Hepatocyte (in vitro differentiated cells): Measurements from ENCODE around the gene SLCO2B1. TPM values are rescaled to one million over a fixed set of nuclear protein-coding genes. Genes with fewer than 3 reads are reported as not detected.

Source experiments
- DNase-seq: peaks from one replicate; pipeline ENCODE4 v3.0.0-alpha.2; 2016; ENCODE audit warnings: low spot score
- H2AFZ ChIP-seq: fragments of 200-600 bp; sonication (generic); 2 replicates; pipeline ENCODE4 v1.6.0; 2016; ENCODE audit warnings: antibody characterized with exemption, mild to moderate bottlenecking
- H3K27ac ChIP-seq: fragments of 200-600 bp; sonication (generic); 2 replicates; pipeline ENCODE4 v1.5.1; 2016; ENCODE audit warnings: mild to moderate bottlenecking
- H3K27me3 ChIP-seq: fragments of 200-600 bp; sonication (generic); 2 replicates; pipeline ENCODE4 v1.6.1; 2016
- H3K36me3 ChIP-seq: fragments of 200-600 bp; sonication (generic); replicated peaks from 2 replicates; pipeline ENCODE4 v1.5.1; 2016; ENCODE audit warnings: low read depth; ENCODE audit not compliant: insufficient read depth
- H3K4me1 ChIP-seq: fragments of 200-600 bp; sonication (generic); 2 replicates; pipeline ENCODE4 v1.5.1; 2016; ENCODE audit warnings: mild to moderate bottlenecking, moderate library complexity; ENCODE audit not compliant: insufficient read depth
- H3K4me2 ChIP-seq: fragments of 200-600 bp; sonication (generic); 2 replicates; pipeline ENCODE4 v1.6.0; 2016
- H3K4me3 ChIP-seq: fragments of 200-600 bp; sonication (generic); 2 replicates; pipeline ENCODE4 v1.5.1; 2016; ENCODE audit warnings: mild to moderate bottlenecking
- H3K79me2 ChIP-seq: fragments of 200-600 bp; sonication (generic); 2 replicates; pipeline ENCODE4 v1.6.0; 2017; ENCODE audit warnings: mild to moderate bottlenecking
- H3K9me2 ChIP-seq: fragments of 200-600 bp; sonication (generic); replicated peaks from 2 replicates; pipeline ENCODE4 v1.6.0; 2017; ENCODE audit warnings: mild to moderate bottlenecking; ENCODE audit not compliant: insufficient read depth
- H3K9me3 ChIP-seq: fragments of 200-600 bp; sonication (generic); 2 replicates; pipeline ENCODE4 v1.5.1; 2016; ENCODE audit warnings: low read depth, mild to moderate bottlenecking
- H4K20me1 ChIP-seq: fragments of 200-600 bp; sonication (generic); 2 replicates; pipeline ENCODE4 v1.6.0; 2016; ENCODE audit warnings: mild to moderate bottlenecking; ENCODE audit not compliant: insufficient read depth, poor library complexity, severe bottlenecking
- CTCF ChIP-seq: fragments of 200-600 bp; sonication (generic); IDR thresholded peaks from 2 replicates; pipeline ENCODE4 v1.5.1; 2016; ENCODE audit warnings: antibody characterized with exemption, mild to moderate bottlenecking; ENCODE audit not compliant: poor library complexity
- EZH2 ChIP-seq: fragments of 200-600 bp; sonication (generic); IDR thresholded peaks from 2 replicates; pipeline ENCODE4 v1.6.1; 2016; ENCODE audit warnings: antibody characterized with exemption, mild to moderate bottlenecking, borderline replicate concordance
- EZH2phosphoT487 ChIP-seq: fragments of 200-600 bp; sonication (generic); IDR thresholded peaks from one replicate; pipeline ENCODE4 v1.6.1; 2018; ENCODE audit warnings: antibody characterized with exemption, mild to moderate bottlenecking, low read depth, moderate library complexity; ENCODE audit not compliant: unreplicated experiment, severe bottlenecking
- WGBS: methylation state at CpG from one replicate; pipeline ENCODE4 v1.1.6; 2016; ENCODE audit warnings: low lambda C conversion rate; ENCODE audit errors: missing lambda C conversion rate; 5-methylcytosine and 5-hydroxymethylcytosine counted together
- polyA plus RNA-seq: library from polyadenylated mRNA; unstranded; fragments of >200 nt; fragmentation: Nextera tagmentation; extraction: Ambion mirVana; gene quantifications from 2 replicates; pipeline ENCODE4 v1.2.1, GENCODE V29; 2016
- total RNA-seq: library from RNA; depleted of rRNA; stranded (reverse); fragments of >200 nt; gene quantifications from 2 replicates; pipeline ENCODE4 v1.2.3, GENCODE V29; 2014

The SLCO2B1 gene
- total and polyA plus RNA-seq, 2 experiments from 2014 or later, result 51.6 to 79.2 TPM

- Histone ChIP-seq H3K27me3 (peaks cover 15% of the 10 kb centered on the region), H3K4me2 (no peak overlapping the region)
- DNase-seq, result no peak
These were observed 63.9 kb downstream of the SLCO2B1 start for GRCh38 chr11:75214843-75215242.

DNA sequence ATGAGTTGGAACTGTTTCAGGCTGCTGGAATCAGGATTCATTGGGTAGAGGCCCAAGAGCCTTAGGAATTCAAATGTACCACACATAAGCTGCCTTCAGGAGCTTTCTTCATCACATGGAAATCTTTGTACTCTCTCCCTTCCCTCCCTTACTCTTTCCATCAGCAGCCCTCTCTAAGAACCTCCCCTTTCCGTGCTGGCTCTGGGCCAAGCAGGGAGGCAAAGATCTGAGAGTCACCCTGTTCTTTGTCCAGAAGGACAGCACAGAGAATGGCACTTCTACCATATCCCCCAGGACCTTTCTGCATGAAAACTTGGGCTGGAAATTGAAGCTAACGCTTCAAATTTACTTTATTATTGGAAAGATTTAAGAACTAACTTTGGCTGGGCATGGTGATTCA is 69.0 kb downstream of the SLCO2B1 start:
- no peaks in the 10 kb centered on the region for H3K9me2 ChIP-seq
- H3K36me3 ChIP-seq, result no peaks in the 10 kb centered on the region
- H3K4me1 ChIP-seq, result no peaks in the 10 kb centered on the region
- no peak overlapping the region for H3K4me3 ChIP-seq
- TF ChIP-seq EZH2phosphoT487 (no peak), EZH2 (no peak)
- no peak overlapping the region for H2AFZ ChIP-seq
- no peaks in the 10 kb centered on the region for H3K79me2 ChIP-seq
- H3K27me3 ChIP-seq, result peaks cover 15% of the 10 kb centered on the region
- WGBS, result 69% methylated on average over 2 of the region's 2 CpGs
- no peak for DNase-seq
- H4K20me1 ChIP-seq, result no peaks in the 10 kb centered on the region
- no peak overlapping the region for H3K4me2 ChIP-seq
- no peak overlapping the region for H3K27ac ChIP-seq
- H3K9me3 ChIP-seq, result no peaks in the 10 kb centered on the region

More at GRCh38 chr11:75214843-75215242, 63.9 kb downstream of the SLCO2B1 start:
- Histone ChIP-seq H3K9me3 (no peaks in the 10 kb centered on the region), H3K4me1 (no peaks in the 10 kb centered on the region), H2AFZ (no peak overlapping the region), H3K9me2 (no peaks in the 10 kb centered on the region), H3K4me3 (no peak overlapping the region), H3K79me2 (no peaks in the 10 kb centered on the region), H4K20me1 (no peaks in the 10 kb centered on the region), H3K27ac (no peak overlapping the region), H3K36me3 (no peaks in the 10 kb centered on the region)
- TF ChIP-seq CTCF (no peak), EZH2phosphoT487 (no peak), EZH2 (no peak)

DNA sequence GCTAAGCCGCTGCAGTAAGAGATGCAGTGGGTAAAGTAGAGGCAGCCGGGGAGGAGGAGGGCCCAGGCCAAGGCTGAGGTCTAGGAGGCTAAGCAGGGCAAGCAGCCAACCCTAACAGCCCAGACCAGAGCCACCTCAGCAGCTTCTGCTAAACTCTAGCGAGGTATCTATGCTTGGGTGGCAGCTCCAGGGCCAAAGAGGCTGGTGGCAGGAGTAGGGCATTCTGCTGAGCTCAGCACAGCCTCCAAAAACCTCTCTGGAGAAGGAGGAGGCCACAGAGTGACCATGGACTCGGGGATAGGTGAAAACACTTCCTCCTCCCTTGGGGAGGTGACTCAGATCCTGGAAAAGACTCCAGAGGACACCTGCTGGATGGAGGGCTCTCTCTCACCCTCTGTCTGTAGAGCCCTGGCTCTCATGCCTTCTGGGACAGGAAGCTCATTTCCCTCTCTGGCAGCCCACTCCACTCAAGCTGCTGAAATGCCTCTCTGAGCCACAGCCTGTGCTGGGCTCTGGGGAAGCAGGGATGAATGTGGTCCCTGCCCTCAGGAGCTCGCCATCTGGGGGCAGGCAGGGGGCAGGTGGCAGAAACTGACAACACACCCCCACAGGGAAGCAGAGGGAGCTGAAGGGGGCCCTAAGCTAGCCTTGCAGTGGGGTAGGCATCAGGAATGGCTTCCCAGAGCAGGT is 73.2 kb downstream of the SLCO2B1 start:
- H3K9me2 ChIP-seq, result no peaks in the 10 kb centered on the region
- no peak overlapping the region for H2AFZ ChIP-seq
- H3K79me2 ChIP-seq, result no peaks in the 10 kb centered on the region
- no peak overlapping the region for H3K4me3 ChIP-seq
- no peak overlapping the region for H3K27ac ChIP-seq
- TF ChIP-seq EZH2 (no peak), CTCF (no peak), EZH2phosphoT487 (no peak)
- no peaks in the 10 kb centered on the region for H3K36me3 ChIP-seq
- no peaks in the 10 kb centered on the region for H3K9me3 ChIP-seq
- WGBS, result 55% methylated on average over 5 of the region's 5 CpGs
- no peaks in the 10 kb centered on the region for H4K20me1 ChIP-seq
- no peaks in the 10 kb centered on the region for H3K27me3 ChIP-seq
- H3K4me2 ChIP-seq, result no peak overlapping the region
- DNase-seq, result no peak
- no peaks in the 10 kb centered on the region for H3K4me1 ChIP-seq

DNA sequence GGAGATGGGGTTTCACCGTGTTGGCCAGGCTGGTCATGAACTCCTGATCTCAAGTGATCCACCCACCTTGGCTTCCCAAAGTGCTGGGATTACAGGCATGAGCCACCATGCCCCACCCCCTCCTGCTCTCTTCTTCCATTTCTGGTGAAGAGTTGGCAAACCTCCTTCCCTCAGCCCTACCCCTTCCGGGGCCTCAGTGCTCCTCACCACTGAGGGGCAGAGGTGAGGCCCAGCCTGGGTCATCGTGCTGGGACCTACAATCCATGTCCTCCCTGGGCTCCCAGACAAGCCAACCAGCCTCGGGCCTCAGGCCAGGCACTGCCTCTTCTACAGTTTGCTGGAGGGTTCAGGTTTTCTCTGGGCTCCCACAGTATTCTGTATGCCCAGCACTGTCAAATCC is 74.9 kb downstream of the SLCO2B1 start:
- H3K4me1 ChIP-seq, result no peaks in the 10 kb centered on the region
- H3K27me3 ChIP-seq, result no peaks in the 10 kb centered on the region
- WGBS, result 71% methylated on average over 4 of the region's 4 CpGs
- TF ChIP-seq EZH2 (no peak), EZH2phosphoT487 (no peak), CTCF (no peak)
- no peaks in the 10 kb centered on the region for H3K79me2 ChIP-seq
- no peak overlapping the region for H3K27ac ChIP-seq
- H3K36me3 ChIP-seq, result no peaks in the 10 kb centered on the region
- no peaks in the 10 kb centered on the region for H4K20me1 ChIP-seq
- H3K9me3 ChIP-seq, result no peaks in the 10 kb centered on the region
- no peaks in the 10 kb centered on the region for H3K9me2 ChIP-seq
- no peak overlapping the region for H2AFZ ChIP-seq
- H3K4me2 ChIP-seq, result no peak overlapping the region
- H3K4me3 ChIP-seq, result no peak overlapping the region
- DNase-seq, result no peak
